SJCRH30 (cell line): Measurements from ENCODE around the gene EFCAB7. TPM values are rescaled to one million over a fixed set of nuclear protein-coding genes. Genes with fewer than 3 reads are reported as not detected.

Experiments
- DNase-seq, 2 experiments: peaks; one replicate each; pipeline ENCODE4 v3.0.0-alpha.2; 2015 to 2020
- H3K27ac ChIP-seq: fragments of 250-450 bp; sonication (Bioruptor Pico); 2 replicates; pipeline ENCODE4 v1.5.1; 2020; ENCODE audit warnings: mild to moderate bottlenecking, moderate library complexity
- H3K27me3 ChIP-seq: fragments of 250-450 bp; sonication (Bioruptor Pico); 2 replicates; pipeline ENCODE4 v1.5.1; 2020; ENCODE audit warnings: mild to moderate bottlenecking, moderate library complexity
- H3K36me3 ChIP-seq: fragments of 250-450 bp; sonication (Bioruptor Pico); 2 replicates; pipeline ENCODE4 v1.5.1; 2020; ENCODE audit warnings: mild to moderate bottlenecking, moderate library complexity
- H3K4me1 ChIP-seq: fragments of 250-450 bp; sonication (Bioruptor Pico); 2 replicates; pipeline ENCODE4 v1.5.1; 2020; ENCODE audit warnings: mild to moderate bottlenecking, moderate library complexity
- H3K4me3 ChIP-seq: fragments of 250-450 bp; sonication (Bioruptor Pico); 2 replicates; pipeline ENCODE4 v1.5.1; 2020; ENCODE audit warnings: mild to moderate bottlenecking, moderate library complexity
- H3K9me3 ChIP-seq: fragments of 250-450 bp; sonication (Bioruptor Pico); replicated peaks from 2 replicates; pipeline ENCODE4 v1.5.1; 2020; ENCODE audit warnings: mild to moderate bottlenecking, moderate library complexity
- total RNA-seq: library from RNA; depleted of rRNA; stranded (reverse); fragments of >200 nt; shearing (Covaris generic); gene quantifications from 2 replicates; pipeline ENCODE4 v1.2.3, GENCODE V29; 2014; rRNA removed

Gene EFCAB7
- total RNA-seq, 1 experiment from 2014 or later: 15.5 TPM

DNA sequence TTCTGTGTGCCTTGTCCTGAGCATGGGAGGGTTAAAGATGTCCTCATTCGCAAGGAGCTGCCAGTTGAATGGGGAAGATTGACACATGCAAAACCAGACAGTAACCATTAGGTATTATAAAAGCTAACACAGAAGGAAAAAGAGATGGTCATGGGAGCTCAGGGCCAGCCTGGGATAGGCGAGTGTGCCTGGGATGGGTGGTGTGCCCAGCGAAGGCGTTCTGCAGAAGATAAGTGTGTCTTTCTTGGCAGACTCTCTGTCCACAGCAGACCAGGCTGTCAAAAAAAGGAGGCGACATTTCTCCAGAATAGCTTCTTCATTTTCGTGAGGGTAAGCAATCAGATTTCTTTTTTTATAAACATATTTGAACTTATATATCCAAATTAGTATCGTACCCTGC is 84.0 kb downstream of the EFCAB7 start:
- Histone ChIP-seq H3K27ac (no peak overlapping the region), H3K4me3 (no peak overlapping the region), H3K36me3 (no peaks in the 10 kb centered on the region), H3K9me3 (no peaks in the 10 kb centered on the region), H3K27me3 (no peaks in the 10 kb centered on the region), H3K4me1 (peaks cover under 1% of the 10 kb centered on the region; the same call in 1 of the 2 replicates)
- DNase-seq: no peak

- no peak for DNase-seq
- Histone ChIP-seq H3K27ac (no peak overlapping the region), H3K9me3 (no peaks in the 10 kb centered on the region), H3K4me1 (peaks cover 3% of the 10 kb centered on the region; the same call in 1 of the 2 replicates), H3K4me3 (no peak overlapping the region), H3K27me3 (no peaks in the 10 kb centered on the region), H3K36me3 (no peaks in the 10 kb centered on the region)
Measured at GRCh38 chr1:63611231-63611630, 87.9 kb downstream of the EFCAB7 start.

DNA sequence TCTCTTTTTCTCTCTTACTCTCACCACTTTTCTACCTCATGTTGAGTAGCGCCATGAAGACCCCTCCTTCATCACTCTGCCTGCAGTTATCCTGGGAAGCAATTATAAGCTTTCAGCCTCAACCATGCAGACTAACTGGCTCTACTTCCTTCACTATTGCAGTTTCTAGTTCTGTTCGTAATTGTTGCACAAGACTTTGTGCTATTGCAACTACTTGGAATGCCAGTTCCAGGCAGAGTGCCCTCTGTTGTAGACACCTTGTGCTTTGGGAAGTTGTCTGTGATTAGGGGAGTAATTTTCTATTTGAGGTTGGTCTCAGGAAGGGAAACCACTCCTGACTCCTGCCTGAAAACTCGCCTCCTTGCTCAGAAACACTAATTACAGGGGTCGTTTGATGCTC is 89.2 kb downstream of the EFCAB7 start:
- H3K4me1 ChIP-seq: peaks cover 4% of the 10 kb centered on the region
- no peaks in the 10 kb centered on the region for H3K9me3 ChIP-seq
- H3K4me3 ChIP-seq: no peak overlapping the region
- DNase-seq: no peak
- H3K27ac ChIP-seq: no peak overlapping the region
- H3K36me3 ChIP-seq: no peaks in the 10 kb centered on the region
- no peaks in the 10 kb centered on the region for H3K27me3 ChIP-seq

- no peak overlapping the region for H3K27ac ChIP-seq
- no peak overlapping the region for H3K4me3 ChIP-seq
- H3K36me3 ChIP-seq: no peaks in the 10 kb centered on the region
- no peak for DNase-seq
- peaks cover 7% of the 10 kb centered on the region for H3K4me1 ChIP-seq
- H3K9me3 ChIP-seq: no peaks in the 10 kb centered on the region
- H3K27me3 ChIP-seq: no peaks in the 10 kb centered on the region
Measured at GRCh38 chr1:63612971-63613370, 89.6 kb downstream of the EFCAB7 start.

DNA sequence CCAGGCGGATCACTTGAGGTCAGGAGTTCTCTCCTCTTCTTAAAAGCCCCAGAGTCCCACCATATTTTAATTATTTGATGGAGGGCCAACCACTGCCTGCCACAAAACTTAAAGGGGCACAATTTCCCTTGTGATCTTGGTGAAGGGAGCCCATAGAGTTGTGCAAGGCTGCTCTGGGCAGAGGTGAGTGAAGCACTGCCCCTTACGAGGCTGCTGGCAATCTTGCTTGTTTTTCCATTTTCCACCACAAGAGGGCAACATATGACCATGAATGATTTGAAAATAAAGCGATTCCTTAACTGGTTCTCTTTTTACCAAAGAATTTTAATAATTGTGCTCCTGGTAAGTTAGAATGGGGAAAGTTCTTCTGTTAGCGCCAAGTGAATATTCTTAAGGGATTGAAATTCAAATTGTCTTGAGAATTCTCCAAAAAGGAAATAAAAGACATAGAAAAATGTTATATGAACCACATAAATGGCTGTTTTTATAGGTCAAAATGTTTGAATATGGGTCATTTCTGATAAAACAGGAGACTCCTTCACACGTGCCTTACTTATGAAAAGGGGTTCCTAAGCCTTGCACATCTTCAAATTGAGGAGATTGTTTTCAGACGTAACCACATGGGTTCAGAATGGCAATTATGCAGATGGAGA is 92.6 kb downstream of the EFCAB7 start:
- no peaks in the 10 kb centered on the region for H3K9me3 ChIP-seq
- H3K4me1 ChIP-seq: peaks cover 7% of the 10 kb centered on the region
- H3K4me3 ChIP-seq: no peak overlapping the region
- H3K36me3 ChIP-seq: no peaks in the 10 kb centered on the region
- H3K27ac ChIP-seq: no peak overlapping the region
- peak; percentile 44 to 90 for DNase-seq
- no peaks in the 10 kb centered on the region for H3K27me3 ChIP-seq

DNA sequence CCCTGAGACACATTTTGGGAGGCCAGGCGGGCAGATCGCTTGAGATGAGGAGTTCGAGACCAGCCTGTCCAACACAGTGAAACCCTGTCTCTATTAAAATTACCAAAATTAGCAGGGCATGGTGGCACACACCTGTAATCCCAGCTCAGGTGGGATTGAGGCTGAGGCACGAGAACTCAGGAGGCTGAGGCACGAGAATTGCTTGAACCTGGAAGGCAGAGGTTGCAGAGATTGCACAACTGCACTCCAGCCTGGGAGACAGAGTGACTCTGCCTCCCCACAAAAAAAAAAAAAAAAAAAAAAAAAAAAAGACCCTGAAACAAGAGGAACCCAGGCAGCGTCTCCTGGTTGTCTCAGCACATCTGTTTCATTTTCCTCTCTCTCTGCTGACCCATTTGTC is 94.1 kb downstream of the EFCAB7 start:
- DNase-seq: no peak
- Histone ChIP-seq H3K27ac (no peak overlapping the region), H3K9me3 (no peaks in the 10 kb centered on the region), H3K4me3 (no peak overlapping the region), H3K4me1 (peaks cover 7% of the 10 kb centered on the region), H3K27me3 (no peaks in the 10 kb centered on the region), H3K36me3 (no peaks in the 10 kb centered on the region)

- Histone ChIP-seq H3K27ac (no peak overlapping the region), H3K27me3 (no peaks in the 10 kb centered on the region)
- peak in 1 of 2 experiments; percentile 19 for DNase-seq
Measured at GRCh38 chr1:63618011-63618410, 94.7 kb downstream of the EFCAB7 start.

GRCh38 chr1:63619558-63619957 is 96.2 kb downstream of the EFCAB7 start:
- Histone ChIP-seq H3K9me3 (no peaks in the 10 kb centered on the region), H3K36me3 (no peaks in the 10 kb centered on the region), H3K27ac (no peak overlapping the region), H3K4me1 (peaks cover 7% of the 10 kb centered on the region), H3K27me3 (no peaks in the 10 kb centered on the region), H3K4me3 (no peak overlapping the region)
- no peak for DNase-seq

More at GRCh38 chr1:63618011-63618410, 94.7 kb downstream of the EFCAB7 start:
- no peak overlapping the region for H3K4me3 ChIP-seq
- no peaks in the 10 kb centered on the region for H3K36me3 ChIP-seq
- H3K4me1 ChIP-seq: peaks cover 7% of the 10 kb centered on the region
- H3K9me3 ChIP-seq: no peaks in the 10 kb centered on the region

DNA sequence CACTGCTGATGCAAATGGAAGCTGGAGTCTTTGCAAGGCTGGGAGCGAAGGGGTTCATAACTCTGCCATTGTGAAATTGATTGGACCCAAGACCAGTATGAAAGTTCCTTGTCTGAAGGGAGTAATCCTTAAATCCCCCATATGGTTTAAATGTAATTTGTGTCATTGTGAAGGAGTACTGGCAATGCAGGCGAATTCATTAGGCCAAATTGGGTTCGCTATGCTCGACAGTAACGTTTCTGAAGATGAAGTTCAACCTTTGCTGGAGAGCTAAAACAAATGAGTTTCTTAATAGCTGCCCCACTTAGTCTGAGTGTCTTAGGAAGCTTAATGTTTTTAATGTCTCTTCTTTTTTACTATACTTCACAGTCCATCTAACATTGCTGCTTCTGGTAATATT is 97.3 kb downstream of the EFCAB7 start:
- H3K36me3 ChIP-seq: no peaks in the 10 kb centered on the region
- H3K4me1 ChIP-seq: peaks cover 7% of the 10 kb centered on the region
- no peak overlapping the region for H3K27ac ChIP-seq
- H3K4me3 ChIP-seq: no peak overlapping the region
- H3K9me3 ChIP-seq: no peaks in the 10 kb centered on the region
- H3K27me3 ChIP-seq: no peaks in the 10 kb centered on the region
- DNase-seq: no peak

DNA sequence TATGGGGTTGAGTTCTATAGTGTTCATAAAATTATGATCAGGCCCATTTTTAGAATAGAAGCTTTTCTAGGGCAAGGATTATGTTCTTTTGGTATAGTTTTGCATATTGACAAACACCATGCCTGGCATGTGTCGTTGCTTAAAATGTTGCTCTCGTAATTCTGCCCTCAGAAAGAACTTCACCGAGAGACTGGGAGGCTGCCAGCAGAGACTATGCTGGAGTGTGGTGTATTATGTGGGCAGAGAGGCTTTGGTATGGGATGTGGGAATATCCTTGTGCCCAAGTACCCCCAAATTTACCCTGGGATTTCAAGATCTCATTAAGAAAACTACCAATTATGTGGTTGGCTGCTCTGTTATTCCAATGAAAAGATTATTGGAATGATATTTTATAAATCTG is 97.8 kb downstream of the EFCAB7 start:
- no peaks in the 10 kb centered on the region for H3K9me3 ChIP-seq
- H3K4me1 ChIP-seq: peaks cover 6% of the 10 kb centered on the region
- no peaks in the 10 kb centered on the region for H3K36me3 ChIP-seq
- DNase-seq: no peak
- H3K4me3 ChIP-seq: no peak overlapping the region
- no peaks in the 10 kb centered on the region for H3K27me3 ChIP-seq
- no peak overlapping the region for H3K27ac ChIP-seq

- peaks cover 3% of the 10 kb centered on the region; the same call in 1 of the 2 replicates for H3K4me1 ChIP-seq
- H3K27ac ChIP-seq: no peak overlapping the region
- DNase-seq: no peak
- H3K36me3 ChIP-seq: no peaks in the 10 kb centered on the region
- H3K4me3 ChIP-seq: no peak overlapping the region
- H3K9me3 ChIP-seq: no peaks in the 10 kb centered on the region
- H3K27me3 ChIP-seq: no peaks in the 10 kb centered on the region
Measured at GRCh38 chr1:63621698-63622097, 98.4 kb downstream of the EFCAB7 start.

Other genes with a start within 250 kb of the EFCAB7 start
- gene FOXD3, start 201.0 kb upstream of the EFCAB7 start, total RNA-seq: 0.18 and 0.55 TPM in 2 replicates
- gene ALG6, start 155.9 kb upstream of the EFCAB7 start, total RNA-seq: 27.1 and 37.1 TPM in 2 replicates
- gene ITGB3BP, start 300 bp upstream of the EFCAB7 start, total RNA-seq: 115 and 149 TPM in 2 replicates
- gene PGM1, start 69.9 kb downstream of the EFCAB7 start, total RNA-seq: 91.1 and 97.1 TPM in 2 replicates